GM06990 (cell line): ENCODE results near the gene PMPCA.

Experiments
- DNase-seq: peaks from one replicate; pipeline ENCODE4 v3.0.0-alpha.2; 2011; ENCODE audit not compliant: insufficient read length; ENCODE audit errors: extremely low read depth
- H3K27me3 ChIP-seq: replicated peaks from 2 replicates; pipeline ENCODE4 v1.6.0; 2011; ENCODE audit warnings: low read length; ENCODE audit not compliant: control insufficient read depth, insufficient read depth
- H3K36me3 ChIP-seq: 2 replicates; pipeline ENCODE4 v1.5.1; 2011; ENCODE audit warnings: low read length; ENCODE audit not compliant: control insufficient read depth, insufficient read depth
- H3K4me3 ChIP-seq: replicated peaks from 2 replicates; pipeline ENCODE4 v1.5.1; 2011; ENCODE audit warnings: low read depth, mild to moderate bottlenecking, control low read depth, low read length
- CTCF ChIP-seq: IDR thresholded peaks from 2 replicates; pipeline ENCODE4 v1.5.1; 2011; ENCODE audit warnings: low read length, control low read depth, mild to moderate bottlenecking, inconsistent platforms; ENCODE audit not compliant: insufficient read depth, poor library complexity, severe bottlenecking

PMPCA gene

GRCh38 chr9:136466155-136466541 is 55.7 kb downstream of the PMPCA start:
- DNase-seq: no peak
- no peaks in the 10 kb centered on the region for H3K27me3 ChIP-seq
- H3K36me3 ChIP-seq: peaks cover 54% of the 10 kb centered on the region
- no peak for TF ChIP-seq CTCF
- H3K4me3 ChIP-seq: no peak overlapping the region

- Histone ChIP-seq H3K36me3 (peaks cover 52% of the 10 kb centered on the region), H3K27me3 (no peaks in the 10 kb centered on the region), H3K4me3 (no peak overlapping the region)
- TF ChIP-seq CTCF: no peak
- no peak for DNase-seq
Observed at GRCh38 chr9:136467766-136468165, 57.3 kb downstream of the PMPCA start.

DNA sequence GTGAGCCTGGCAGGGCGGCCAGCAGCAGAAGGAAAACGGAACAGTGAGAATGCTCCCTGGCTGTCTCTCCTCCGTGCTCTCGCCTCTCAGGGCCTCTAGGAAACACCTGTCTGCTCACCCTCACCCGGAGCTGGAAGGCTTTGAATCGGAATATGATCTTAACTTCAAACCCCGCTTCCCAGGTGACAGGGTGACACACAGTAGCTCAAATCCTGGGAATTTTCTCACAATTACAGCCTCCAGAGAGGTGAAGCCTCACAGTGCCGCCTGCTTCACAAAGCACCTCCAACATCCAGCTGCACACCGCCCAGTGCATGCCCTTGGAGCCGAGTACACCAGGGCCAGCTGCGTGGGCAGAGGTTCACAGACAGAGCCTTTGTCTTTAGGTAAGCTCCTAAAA is 59.9 kb downstream of the PMPCA start:
- no peak for TF ChIP-seq CTCF
- H3K36me3 ChIP-seq: peaks cover 60% of the 10 kb centered on the region

DNA sequence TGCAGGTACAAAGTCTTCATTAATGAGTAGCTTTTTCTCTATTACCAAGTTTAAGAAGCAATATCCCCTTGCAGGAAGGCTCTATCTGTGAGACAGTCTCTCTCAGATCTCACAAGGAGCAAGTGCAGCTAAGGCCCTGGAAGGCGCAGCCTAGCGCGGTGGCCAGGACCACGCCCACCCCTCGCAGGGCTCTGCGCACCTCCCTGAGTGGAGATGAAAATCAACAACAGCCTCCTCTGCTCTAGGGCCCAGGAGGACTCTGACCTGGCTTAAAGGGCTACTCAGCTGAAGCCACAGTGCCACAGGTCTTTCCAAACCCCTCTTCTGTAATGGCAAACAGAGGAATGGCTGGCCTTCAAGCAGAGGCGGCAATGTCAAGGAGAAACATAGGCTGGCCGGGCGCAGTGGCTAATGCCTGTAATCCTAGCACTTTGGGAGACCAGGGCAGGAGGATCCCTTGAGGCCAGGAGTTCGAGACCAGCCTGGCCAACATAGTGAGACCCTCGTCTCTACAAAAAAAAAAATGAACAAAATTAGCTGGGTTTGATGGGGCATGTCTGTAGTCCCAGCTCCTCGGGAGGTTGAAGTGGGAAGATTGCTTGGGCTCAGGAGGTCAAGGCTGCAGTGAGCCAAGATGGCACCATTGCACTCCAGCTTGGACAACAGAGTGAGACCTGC is 60.5 kb downstream of the PMPCA start:
- Histone ChIP-seq H3K4me3 (no peak overlapping the region), H3K27me3 (no peaks in the 10 kb centered on the region), H3K36me3 (peaks cover 58% of the 10 kb centered on the region)
- no peak for DNase-seq
- TF ChIP-seq CTCF: no peak

More for the DNA sequence above, 59.9 kb downstream of the PMPCA start:
- Histone ChIP-seq H3K4me3 (no peak overlapping the region), H3K27me3 (no peaks in the 10 kb centered on the region)
- DNase-seq: no peak

DNA sequence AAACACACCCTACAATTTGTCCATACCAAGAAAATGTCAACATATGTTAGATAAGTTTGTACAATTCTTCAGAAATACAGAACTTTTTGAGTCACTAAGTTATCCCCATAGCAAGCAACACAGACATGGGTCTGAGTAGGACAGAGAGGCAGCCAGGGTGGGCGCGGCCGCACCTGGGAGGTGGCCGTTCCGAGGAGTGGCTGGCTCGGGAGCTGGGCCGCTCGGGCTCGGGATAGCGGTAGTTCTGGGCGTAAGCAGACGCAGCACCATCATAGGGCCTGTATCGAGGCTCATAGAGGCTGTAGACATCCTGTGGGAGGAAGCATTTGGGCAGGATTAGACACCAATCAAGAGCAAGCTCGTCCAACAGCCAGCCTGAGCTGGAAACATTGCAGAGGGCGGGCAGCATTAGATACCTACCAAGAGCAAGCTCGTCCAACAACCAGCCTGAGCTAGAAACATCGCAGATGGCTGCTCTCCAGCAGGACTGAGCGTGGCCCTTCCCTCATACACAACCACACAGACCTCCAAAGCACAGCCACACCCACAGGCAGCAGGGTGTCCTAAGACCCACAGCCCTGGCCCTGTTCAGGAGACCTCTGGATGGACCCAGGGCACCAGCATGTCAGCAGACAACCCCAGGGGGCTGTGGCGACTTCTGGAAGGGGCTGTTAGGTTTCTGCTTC is 61.5 kb downstream of the PMPCA start:
- no peak for TF ChIP-seq CTCF
- no peak overlapping the region for H3K4me3 ChIP-seq
- no peak for DNase-seq
- peaks cover 61% of the 10 kb centered on the region for H3K36me3 ChIP-seq
- H3K27me3 ChIP-seq: no peaks in the 10 kb centered on the region
